OCI-LY1 (cell line): ENCODE results near the gene DUSP14.

ENCODE experiments used
- H2AFZ ChIP-seq: fragments of 200-600 bp; sonication (generic), shearing (Covaris generic); 2 replicates; pipeline ENCODE4 v1.6.0; 2014; ENCODE audit warnings: antibody characterized with exemption, mild to moderate bottlenecking, low read length
- H3F3A ChIP-seq: fragments of 200-600 bp; sonication (generic), shearing (Covaris generic); 2 replicates; pipeline ENCODE4 v1.6.0; 2014; ENCODE audit warnings: mild to moderate bottlenecking, antibody characterized with exemption, low read length, moderate library complexity; ENCODE audit not compliant: insufficient read depth
- H3K27ac ChIP-seq: fragments of 200-600 bp; sonication (generic); 2 replicates; pipeline ENCODE4 v1.5.1; 2014; ENCODE audit warnings: low read length, mixed run types, mild to moderate bottlenecking, low read depth; ENCODE audit not compliant: poor library complexity, severe bottlenecking
- H3K27me3 ChIP-seq: fragments of 200-600 bp; sonication (generic); 2 replicates; pipeline ENCODE4 v1.6.0; 2014; ENCODE audit warnings: antibody characterized with exemption, mild to moderate bottlenecking, low read length, moderate library complexity; ENCODE audit not compliant: insufficient read depth
- H3K36me3 ChIP-seq: fragments of 200-600 bp; sonication (generic); 2 replicates; pipeline ENCODE4 v1.6.1; 2014; ENCODE audit warnings: mild to moderate bottlenecking, antibody characterized with exemption, low read length, moderate library complexity, mixed read lengths; ENCODE audit not compliant: insufficient read depth
- H3K4me1 ChIP-seq: fragments of 200-600 bp; sonication (generic); 2 replicates; pipeline ENCODE4 v1.5.1; 2014; ENCODE audit warnings: mild to moderate bottlenecking, low read length, moderate library complexity; ENCODE audit not compliant: insufficient read depth, severe bottlenecking
- H3K4me2 ChIP-seq: fragments of 200-600 bp; sonication (generic), shearing (Covaris generic); 2 replicates; pipeline ENCODE4 v1.6.1; 2014; ENCODE audit warnings: low read length
- H3K4me3 ChIP-seq: fragments of 200-600 bp; sonication (generic); 2 replicates; pipeline ENCODE4 v1.5.1; 2014; ENCODE audit warnings: low read length, low read depth, mild to moderate bottlenecking, mixed read lengths; ENCODE audit not compliant: poor library complexity, severe bottlenecking
- H3K79me2 ChIP-seq: fragments of 200-600 bp; shearing (Covaris generic); 2 replicates; pipeline ENCODE4 v1.6.1; 2016; ENCODE audit warnings: mixed run types, low read length, mixed read lengths; ENCODE audit not compliant: insufficient read depth
- H3K9ac ChIP-seq: fragments of 200-600 bp; sonication (generic), shearing (Covaris generic); 2 replicates; pipeline ENCODE4 v1.6.1; 2014; ENCODE audit warnings: mild to moderate bottlenecking, low read length, mixed read lengths
- H3K9me2 ChIP-seq: fragments of 200-600 bp; sonication (generic), shearing (Covaris generic); 2 replicates; pipeline ENCODE4 v1.6.1; 2014; ENCODE audit warnings: low read depth, mild to moderate bottlenecking, low read length, mixed read lengths
- H3K9me3 ChIP-seq: fragments of 200-600 bp; shearing (Covaris generic); 2 replicates; pipeline ENCODE4 v1.6.1; 2014; ENCODE audit warnings: low read length, mixed read lengths
- H4K20me1 ChIP-seq: fragments of 200-600 bp; sonication (generic), shearing (Covaris generic); 2 replicates; pipeline ENCODE4 v1.6.0; 2016; ENCODE audit warnings: mild to moderate bottlenecking, low read length; ENCODE audit not compliant: insufficient read depth
- EZH2 ChIP-seq: fragments of 200-600 bp; sonication (generic), shearing (Covaris generic); IDR thresholded peaks from 2 replicates; pipeline ENCODE4 v1.8.0; 2017; ENCODE audit warnings: borderline replicate concordance, mixed run types, mild to moderate bottlenecking, antibody characterized with exemption, low read length, moderate library complexity, mixed read lengths
- TF ChIP-seq, protein P1 (sequence below): fragments of 200-600 bp; sonication (generic), shearing (Covaris generic); IDR thresholded peaks from 2 replicates; pipeline ENCODE4 v1.5.1; 2017; ENCODE audit warnings: mild to moderate bottlenecking, antibody characterized with exemption, low read length, moderate library complexity, mixed read lengths

DUSP14 gene

GRCh38 chr17:37527249-37527851, 37.7 kb downstream of the DUSP14 start:
- Histone ChIP-seq H3K27ac (no peak overlapping the region), H3F3A (no peaks in the 10 kb centered on the region), H2AFZ (no peak overlapping the region), H4K20me1 (no peaks in the 10 kb centered on the region), H3K9me2 (no peaks in the 10 kb centered on the region), H3K4me3 (no peak overlapping the region), H3K9ac (no peak overlapping the region), H3K4me1 (no peaks in the 10 kb centered on the region), H3K9me3 (no peaks in the 10 kb centered on the region), H3K4me2 (no peak overlapping the region), H3K27me3 (no peaks in the 10 kb centered on the region), H3K36me3 (peaks cover 75% of the 10 kb centered on the region), H3K79me2 (no peaks in the 10 kb centered on the region)
- TF ChIP-seq, protein P1, sequence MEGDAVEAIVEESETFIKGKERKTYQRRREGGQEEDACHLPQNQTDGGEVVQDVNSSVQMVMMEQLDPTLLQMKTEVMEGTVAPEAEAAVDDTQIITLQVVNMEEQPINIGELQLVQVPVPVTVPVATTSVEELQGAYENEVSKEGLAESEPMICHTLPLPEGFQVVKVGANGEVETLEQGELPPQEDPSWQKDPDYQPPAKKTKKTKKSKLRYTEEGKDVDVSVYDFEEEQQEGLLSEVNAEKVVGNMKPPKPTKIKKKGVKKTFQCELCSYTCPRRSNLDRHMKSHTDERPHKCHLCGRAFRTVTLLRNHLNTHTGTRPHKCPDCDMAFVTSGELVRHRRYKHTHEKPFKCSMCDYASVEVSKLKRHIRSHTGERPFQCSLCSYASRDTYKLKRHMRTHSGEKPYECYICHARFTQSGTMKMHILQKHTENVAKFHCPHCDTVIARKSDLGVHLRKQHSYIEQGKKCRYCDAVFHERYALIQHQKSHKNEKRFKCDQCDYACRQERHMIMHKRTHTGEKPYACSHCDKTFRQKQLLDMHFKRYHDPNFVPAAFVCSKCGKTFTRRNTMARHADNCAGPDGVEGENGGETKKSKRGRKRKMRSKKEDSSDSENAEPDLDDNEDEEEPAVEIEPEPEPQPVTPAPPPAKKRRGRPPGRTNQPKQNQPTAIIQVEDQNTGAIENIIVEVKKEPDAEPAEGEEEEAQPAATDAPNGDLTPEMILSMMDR: peak; percentile 74
- no peak for TF ChIP-seq EZH2

DNA sequence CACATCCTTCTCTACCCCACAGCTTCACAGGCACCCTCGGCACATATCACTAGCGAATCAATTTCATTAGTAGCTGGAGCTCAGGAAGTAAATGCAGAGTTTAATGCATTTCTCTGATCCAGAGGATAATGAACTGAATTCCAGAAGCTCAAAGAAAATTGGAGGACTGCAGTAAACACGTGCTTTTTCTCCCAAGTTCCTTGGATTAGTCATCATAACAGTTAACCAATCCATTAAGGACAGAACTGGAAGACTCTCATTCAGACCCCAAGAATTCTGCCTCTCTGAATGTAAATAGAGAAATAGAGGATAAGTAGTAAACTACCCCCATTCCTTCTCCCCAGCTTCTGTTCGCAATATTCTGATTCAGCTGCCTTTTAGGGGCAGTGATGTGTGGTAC, 40.7 kb downstream of the DUSP14 start:
- no peaks in the 10 kb centered on the region for H4K20me1 ChIP-seq
- no peaks in the 10 kb centered on the region for H3K9me3 ChIP-seq
- no peak overlapping the region for H2AFZ ChIP-seq
- H3K27me3 ChIP-seq: no peaks in the 10 kb centered on the region
- H3K9ac ChIP-seq: no peak overlapping the region
- H3K9me2 ChIP-seq: no peaks in the 10 kb centered on the region
- H3F3A ChIP-seq: no peaks in the 10 kb centered on the region
- H3K27ac ChIP-seq: no peak overlapping the region
- H3K4me1 ChIP-seq: no peaks in the 10 kb centered on the region
- H3K4me2 ChIP-seq: no peak overlapping the region
- H3K4me3 ChIP-seq: no peak overlapping the region
- no peaks in the 10 kb centered on the region for H3K79me2 ChIP-seq
- H3K36me3 ChIP-seq: peaks cover 69% of the 10 kb centered on the region
- no peak for TF ChIP-seq EZH2
- TF ChIP-seq, protein P1: no peak

DNA sequence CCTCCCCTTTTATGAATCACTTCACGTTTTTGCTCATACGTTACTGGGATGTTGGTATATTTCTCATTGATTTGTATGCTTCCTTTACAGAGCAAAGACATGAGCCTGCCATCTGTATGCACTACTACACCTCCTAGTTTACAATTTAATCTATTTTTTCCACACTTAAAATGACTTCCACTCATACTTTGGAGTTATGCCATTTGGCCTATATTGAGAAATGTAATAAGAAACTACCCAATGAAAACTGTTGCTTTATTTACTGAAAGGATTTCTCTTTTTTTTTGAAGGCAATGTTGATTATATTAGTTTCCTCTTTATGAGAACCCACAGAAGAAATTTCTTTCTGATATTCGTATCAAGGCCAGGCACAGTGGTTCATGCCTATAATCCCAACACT, 43.1 kb downstream of the DUSP14 start:
- no peaks in the 10 kb centered on the region for H3K9me3 ChIP-seq
- no peak overlapping the region for H3K9ac ChIP-seq
- H3K4me2 ChIP-seq: no peak overlapping the region
- no peak overlapping the region for H3K27ac ChIP-seq
- peaks cover 78% of the 10 kb centered on the region for H3K36me3 ChIP-seq
- TF ChIP-seq EZH2: no peak
- TF ChIP-seq, protein P1: no peak
- no peaks in the 10 kb centered on the region for H3K79me2 ChIP-seq
- H3K27me3 ChIP-seq: no peaks in the 10 kb centered on the region
- no peaks in the 10 kb centered on the region for H3F3A ChIP-seq
- no peaks in the 10 kb centered on the region for H4K20me1 ChIP-seq
- no peak overlapping the region for H2AFZ ChIP-seq
- no peaks in the 10 kb centered on the region for H3K9me2 ChIP-seq
- no peaks in the 10 kb centered on the region for H3K4me1 ChIP-seq
- H3K4me3 ChIP-seq: no peak overlapping the region
